Stimulated activated CD4-positive, alpha-beta T cell treated with anti-CD3 and anti-CD28 coated beads, Interleukin-2, amount 100 ng/mL, for 4 hours (primary cell): ENCODE results near the gene MUC5B.

Source experiments
- DNase-seq: peaks from one replicate; pipeline ENCODE4 v3.0.0-alpha.2; 2020; ENCODE audit warnings: low read depth

The MUC5B gene

GRCh38 chr11:1300569-1301187, 77.8 kb downstream of the MUC5B start:
- no peak for DNase-seq

DNA sequence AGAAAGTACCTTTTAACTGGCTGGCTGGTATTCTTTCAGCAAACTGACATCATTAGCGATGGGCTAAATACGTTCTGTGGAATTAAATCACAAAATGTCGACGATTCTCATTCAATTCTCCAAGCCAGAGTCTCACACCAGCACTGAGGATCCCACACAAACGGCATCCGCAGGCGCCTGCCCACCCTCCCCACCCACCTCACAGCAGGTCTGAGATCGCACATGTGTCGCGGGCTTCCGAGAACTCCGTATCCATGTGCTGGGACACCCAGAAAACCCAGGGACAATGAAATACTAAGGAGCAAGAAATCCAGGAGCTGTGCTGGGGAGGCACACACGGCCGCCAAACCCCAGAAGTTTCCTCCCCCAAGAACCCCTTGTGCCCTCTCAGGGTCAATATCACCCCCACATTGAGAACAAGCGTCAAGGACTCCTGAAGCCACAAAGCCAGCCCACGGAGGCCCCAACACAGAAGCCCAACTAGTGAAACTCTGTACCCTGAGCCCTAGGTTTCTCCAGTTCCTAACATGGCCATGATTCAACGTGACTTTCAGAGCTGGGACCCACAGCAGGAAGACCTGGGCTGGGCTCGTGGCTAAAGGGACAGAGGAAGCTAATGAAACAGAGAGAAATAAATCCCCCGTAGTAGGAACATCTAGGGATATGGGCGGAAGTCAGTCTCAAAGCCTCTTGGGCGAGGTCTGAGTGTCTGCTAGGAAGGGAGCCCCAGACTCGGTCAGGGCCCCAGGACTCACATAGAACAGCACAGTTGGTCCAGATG, 78.5 kb downstream of the MUC5B start:
- no peak for DNase-seq

DNA sequence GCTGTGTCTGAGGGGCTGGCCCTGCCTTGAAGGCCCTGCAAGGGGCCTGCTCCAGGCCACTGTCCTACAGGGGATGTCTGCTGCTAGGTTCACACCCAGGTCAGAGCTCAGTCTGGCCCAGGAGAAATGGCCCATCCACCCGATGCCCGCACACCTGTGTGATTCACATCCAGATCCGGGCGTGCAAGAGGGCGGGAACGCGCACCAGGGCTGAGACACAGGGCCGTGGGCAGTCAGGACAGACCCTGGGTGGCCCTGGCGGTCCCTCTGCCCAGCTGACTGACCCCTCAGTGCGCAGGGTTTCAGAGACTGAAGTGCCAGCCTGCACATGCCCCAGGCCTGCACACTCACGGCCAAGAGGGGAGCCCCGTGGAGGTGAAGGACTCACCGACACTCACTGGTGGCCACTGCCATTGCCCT, 79.2 kb downstream of the MUC5B start:
- DNase-seq, result no peak

DNA sequence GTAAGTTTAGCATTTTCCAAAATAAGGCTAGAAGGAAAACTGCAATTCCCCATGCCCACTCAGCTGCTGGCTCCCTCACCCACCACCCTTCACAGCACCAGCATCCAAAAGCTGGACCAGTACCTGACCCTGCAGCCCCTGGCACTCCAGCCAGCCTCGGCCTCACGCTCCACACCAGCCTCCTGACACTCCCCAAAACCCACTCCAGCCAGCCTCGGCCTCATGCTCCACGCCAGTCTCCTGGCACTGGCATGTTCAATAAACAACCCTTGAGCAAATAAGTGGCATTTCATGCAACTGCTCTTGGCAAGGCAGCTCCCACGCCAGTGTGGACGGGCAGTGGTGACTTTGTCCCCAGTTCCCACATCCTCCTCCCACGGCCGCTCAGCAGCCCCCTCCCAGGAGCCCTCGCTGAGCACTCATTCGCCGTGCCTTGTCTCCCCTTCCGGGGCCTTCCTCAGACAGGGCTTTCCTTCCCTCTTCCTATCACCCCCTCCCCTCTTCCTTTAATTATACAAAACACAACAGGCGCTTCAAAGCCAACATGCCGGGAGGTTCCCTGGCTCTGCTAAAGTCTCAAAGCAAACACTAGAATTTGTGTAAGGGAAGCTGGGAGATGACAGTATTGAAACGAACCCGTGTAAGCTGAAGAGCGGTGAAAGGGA, 79.7 kb downstream of the MUC5B start:
- DNase-seq, result no peak

DNA sequence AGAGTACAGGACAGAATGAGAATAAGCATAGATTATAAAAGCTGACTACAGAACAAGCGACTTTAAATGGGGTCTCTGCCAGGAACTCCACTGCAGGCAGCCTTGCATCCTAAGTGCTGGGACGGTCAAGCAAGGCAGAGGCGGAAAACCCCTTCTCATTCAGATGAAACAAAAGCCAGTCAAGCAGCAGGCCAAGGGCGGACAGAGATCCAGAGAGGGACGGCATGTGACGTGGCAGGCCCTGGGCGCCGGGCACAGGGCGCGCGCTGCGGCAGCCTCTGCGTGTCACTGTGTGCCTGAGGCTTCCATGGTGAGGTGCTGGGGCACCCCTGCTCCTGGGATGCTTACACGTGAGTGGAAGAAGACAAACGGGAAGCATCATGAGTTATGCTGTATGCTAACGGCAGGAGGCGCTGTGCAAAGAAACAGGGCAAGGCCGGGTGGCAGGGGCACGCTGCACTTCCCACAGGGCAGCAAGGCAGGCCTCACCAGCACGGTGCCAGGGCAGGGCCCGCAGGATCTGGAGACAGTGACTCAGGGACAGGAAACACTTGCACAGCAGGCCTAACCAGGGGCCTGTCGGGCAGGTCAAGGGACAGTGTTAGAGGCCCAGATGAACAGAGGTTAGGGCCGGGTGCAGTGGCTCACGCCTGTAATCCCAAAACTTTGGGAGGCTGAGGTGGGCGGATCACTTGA, 80.4 kb downstream of the MUC5B start:
- DNase-seq, result no peak

DNA sequence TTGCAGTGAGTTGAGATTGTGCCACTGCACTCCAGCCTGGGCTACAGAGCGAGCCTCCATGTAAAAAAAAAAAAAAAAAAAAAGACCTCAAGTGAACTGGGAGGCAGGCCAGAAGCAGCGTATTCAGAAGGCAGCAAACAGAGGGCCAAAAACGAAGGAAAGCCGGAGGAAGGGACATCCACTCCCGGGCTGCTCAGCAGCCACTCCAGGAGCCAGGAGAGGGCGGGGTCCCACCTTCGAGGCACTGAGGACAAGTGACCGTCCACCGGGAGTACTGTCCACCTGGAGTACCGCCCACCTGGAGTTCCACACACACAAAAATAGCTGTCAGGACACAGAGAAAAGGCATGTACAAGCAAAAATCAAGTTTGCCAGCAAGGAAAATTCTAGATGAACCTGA, 81.1 kb downstream of the MUC5B start:
- DNase-seq, result no peak

DNA sequence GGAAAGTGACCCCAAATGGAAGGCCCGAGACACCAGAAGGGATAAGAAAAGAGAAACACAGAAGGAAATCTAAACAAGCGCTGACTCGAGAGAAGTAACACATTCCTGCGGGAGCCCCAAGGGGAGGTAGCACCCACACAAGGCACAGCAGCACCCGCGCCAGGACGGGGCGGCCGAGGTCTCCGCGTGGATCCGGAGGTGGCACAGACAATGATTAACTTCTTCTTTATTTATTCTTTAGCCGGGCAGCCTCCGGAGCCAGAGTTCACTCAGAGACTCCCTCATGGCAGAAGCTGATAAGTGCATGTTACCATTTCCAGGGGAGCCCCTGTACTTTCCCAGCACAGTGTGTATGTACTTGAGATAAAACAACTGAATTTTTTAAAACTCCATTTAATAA, 81.5 kb downstream of the MUC5B start:
- no peak for DNase-seq

GRCh38 chr11:1305063-1305495, 82.2 kb downstream of the MUC5B start:
- no peak for DNase-seq

- DNase-seq, result no peak
These were observed 82.7 kb downstream of the MUC5B start for GRCh38 chr11:1305501-1306056.

- no peak for DNase-seq
These were observed 83.6 kb downstream of the MUC5B start for GRCh38 chr11:1306186-1307162.

DNA sequence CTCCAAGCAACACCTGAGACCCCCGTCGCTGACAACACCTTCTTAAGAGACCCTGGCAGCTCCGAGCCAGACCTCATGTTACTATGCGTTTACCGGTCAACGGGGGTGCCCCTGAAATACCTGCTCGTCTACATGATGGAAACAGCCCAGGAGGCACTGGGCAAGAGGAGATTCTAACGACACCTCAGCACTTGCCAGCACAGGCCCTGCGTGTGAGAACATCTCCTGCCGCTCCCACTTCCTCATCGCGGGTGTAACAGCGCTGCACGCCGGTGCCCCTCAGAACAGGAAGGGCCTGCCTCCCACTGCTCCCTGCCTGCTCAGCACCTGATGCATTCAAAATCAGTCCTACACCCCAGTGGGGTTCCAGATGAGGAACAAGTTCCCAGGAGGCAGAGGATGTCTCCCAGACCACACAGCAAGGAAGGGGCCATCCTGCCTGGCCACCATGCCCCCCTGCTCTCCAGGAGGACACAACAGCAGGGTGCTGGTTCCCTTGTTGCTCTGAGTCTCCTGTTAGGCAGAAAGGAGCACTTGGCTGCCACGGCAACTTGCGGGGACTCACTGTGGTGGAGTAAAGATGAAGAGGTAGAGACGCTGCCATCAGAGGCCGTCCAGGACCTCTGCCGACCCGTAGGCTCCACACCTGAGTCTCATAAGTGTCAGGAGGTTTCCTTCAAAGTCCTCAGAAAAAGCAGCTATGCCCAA, 84.5 kb downstream of the MUC5B start:
- no peak for DNase-seq

- DNase-seq, result no peak
These were observed 85.3 kb downstream of the MUC5B start for GRCh38 chr11:1307998-1308742.

GRCh38 chr11:1308743-1309497, 86.1 kb downstream of the MUC5B start:
- no peak for DNase-seq

- DNase-seq, result peak; percentile 97
These were observed 86.8 kb downstream of the MUC5B start, which contains the start of gene TOLLIP for GRCh38 chr11:1309498-1310317. TOLLIP (minus strand) TSS chr11:1309632; CDS start chr11:1309498, 134 bp downstream.

DNA sequence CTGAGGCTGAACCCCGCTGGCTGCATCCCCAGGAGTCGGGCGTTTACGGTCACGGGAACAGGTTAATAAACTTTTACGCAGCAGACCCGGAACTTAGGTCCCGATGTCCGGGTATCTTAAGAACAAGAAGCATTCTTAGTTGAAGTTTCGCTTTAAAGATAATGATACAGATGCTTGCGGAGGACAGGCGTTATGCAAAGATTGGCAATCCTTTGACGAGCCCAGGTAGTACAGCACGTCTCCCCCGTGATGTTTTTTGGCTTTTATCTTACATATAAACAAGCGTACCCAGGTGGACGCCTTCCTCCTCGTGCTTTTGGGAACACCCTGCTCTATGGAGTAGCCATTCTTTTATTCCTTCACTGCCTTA, 87.4 kb downstream of the MUC5B start:
- no peak for DNase-seq

GRCh38 chr11:1310772-1311468, 88.1 kb downstream of the MUC5B start:
- DNase-seq, result no peak
